H9 (cell line): ENCODE results near the gene IL1RAPL2. TPM values are rescaled to one million over a fixed set of nuclear protein-coding genes. Genes with fewer than 3 reads are reported as not detected.

Experiments
- DNase-seq: peaks from one replicate; pipeline ENCODE4 v3.0.0-alpha.2; 2017
- H2AFZ ChIP-seq: one replicate; pipeline ENCODE4 v1.6.1; 2013; ENCODE audit warnings: mild to moderate bottlenecking, low read length, control low read depth, moderate library complexity
- H2AK5ac ChIP-seq: 2 replicates; pipeline ENCODE4 v1.6.1; 2013; ENCODE audit warnings: low read length, control low read depth, mixed read lengths; ENCODE audit not compliant: insufficient read length
- H2BK120ac ChIP-seq: one replicate; pipeline ENCODE4 v1.6.1; 2013; ENCODE audit warnings: low read depth, mild to moderate bottlenecking, low read length, control low read depth, inconsistent platforms; ENCODE audit not compliant: poor library complexity, severe bottlenecking
- H2BK12ac ChIP-seq: 2 replicates; pipeline ENCODE4 v1.6.1; 2013; ENCODE audit warnings: low read length, control low read depth, mixed read lengths, low read depth; ENCODE audit not compliant: insufficient read length
- H2BK15ac ChIP-seq: 2 replicates; pipeline ENCODE4 v1.6.1; 2013; ENCODE audit warnings: low read depth, low read length, control low read depth
- H2BK20ac ChIP-seq: one replicate; pipeline ENCODE4 v1.6.1; 2013; ENCODE audit warnings: low read depth, mild to moderate bottlenecking, low read length, control low read depth, inconsistent platforms; ENCODE audit not compliant: poor library complexity, severe bottlenecking
- H2BK5ac ChIP-seq: 2 replicates; pipeline ENCODE4 v1.6.1; 2013; ENCODE audit warnings: low read length, control low read depth, mixed read lengths; ENCODE audit not compliant: insufficient read length
- H3K14ac ChIP-seq: 2 replicates; pipeline ENCODE4 v1.6.1; 2013; ENCODE audit warnings: low read length, control low read depth; ENCODE audit not compliant: insufficient read depth
- H3K18ac ChIP-seq: 2 replicates; pipeline ENCODE4 v1.6.1; 2013; ENCODE audit warnings: low read depth, mild to moderate bottlenecking, mixed read lengths, low read length, control low read depth; ENCODE audit not compliant: insufficient read length
- H3K23ac ChIP-seq: 2 replicates; pipeline ENCODE4 v1.6.1; 2013; ENCODE audit warnings: low read length, control low read depth, mixed read lengths, low read depth; ENCODE audit not compliant: insufficient read length
- H3K23me2 ChIP-seq: 2 replicates; pipeline ENCODE4 v1.6.1; 2013; ENCODE audit warnings: low read depth, mild to moderate bottlenecking, mixed read lengths, low read length, control low read depth; ENCODE audit not compliant: insufficient read length, poor library complexity, severe bottlenecking
- H3K27ac ChIP-seq: 2 replicates; pipeline ENCODE4 v1.5.1; 2013; ENCODE audit warnings: low read length, control low read depth, mixed read lengths, low read depth; ENCODE audit not compliant: insufficient read length
- H3K27me3 ChIP-seq: 2 replicates; pipeline ENCODE4 v1.6.1; 2013; ENCODE audit warnings: low read length, control low read depth, inconsistent platforms; ENCODE audit not compliant: insufficient read depth
- H3K4ac ChIP-seq: 2 replicates; pipeline ENCODE4 v1.6.1; 2013; ENCODE audit warnings: low read depth, mild to moderate bottlenecking, control low read depth, inconsistent platforms, low read length, moderate library complexity
- H3K4me1 ChIP-seq: 2 replicates; pipeline ENCODE4 v1.6.1; 2013; ENCODE audit warnings: low read length, control low read depth, inconsistent platforms; ENCODE audit not compliant: insufficient read depth
- H3K4me2 ChIP-seq: 2 replicates; pipeline ENCODE4 v1.6.1; 2013; ENCODE audit warnings: low read length, control low read depth, mixed read lengths; ENCODE audit not compliant: insufficient read length, insufficient read depth
- H3K56ac ChIP-seq: 2 replicates; pipeline ENCODE4 v1.6.1; 2013; ENCODE audit warnings: low read depth, mild to moderate bottlenecking, mixed read lengths, low read length, control low read depth; ENCODE audit not compliant: insufficient read length
- H3K79me1 ChIP-seq: 2 replicates; pipeline ENCODE4 v1.6.1; 2013; ENCODE audit warnings: low read depth, mild to moderate bottlenecking, moderate library complexity, low read length, control low read depth, inconsistent platforms; ENCODE audit not compliant: insufficient read depth, poor library complexity, severe bottlenecking
- H3K79me2 ChIP-seq: 2 replicates; pipeline ENCODE4 v1.6.1; 2013; ENCODE audit warnings: low read length, control low read depth, inconsistent platforms; ENCODE audit not compliant: insufficient read depth
- H3K9ac ChIP-seq: 2 replicates; pipeline ENCODE4 v1.6.1; 2013; ENCODE audit warnings: low read length, control low read depth, mixed read lengths; ENCODE audit not compliant: insufficient read length; ENCODE audit errors: extremely low read depth
- H3K9me3 ChIP-seq: one replicate; pipeline ENCODE4 v1.6.1; 2013; ENCODE audit warnings: low read depth, low read length, inconsistent platforms; ENCODE audit not compliant: control insufficient read depth
- H3T11ph ChIP-seq: one replicate; pipeline ENCODE4 v1.6.1; 2013; ENCODE audit warnings: mild to moderate bottlenecking, low read length, control low read depth, inconsistent platforms
- H4K20me1 ChIP-seq: one replicate; pipeline ENCODE4 v1.6.1; 2013; ENCODE audit not compliant: control insufficient read depth, insufficient read length, insufficient read depth
- H4K5ac ChIP-seq: 2 replicates; pipeline ENCODE4 v1.6.1; 2013; ENCODE audit warnings: low read depth, mild to moderate bottlenecking, mixed read lengths, low read length, control low read depth; ENCODE audit not compliant: insufficient read length
- H4K8ac ChIP-seq: replicated peaks from 2 replicates; pipeline ENCODE4 v1.6.1; 2013; ENCODE audit warnings: low read length, control low read depth, mixed read lengths, low read depth; ENCODE audit not compliant: insufficient read length
- H4K91ac ChIP-seq: 2 replicates; pipeline ENCODE4 v1.6.1; 2013; ENCODE audit warnings: low read depth, mild to moderate bottlenecking, moderate library complexity, mixed read lengths, low read length, control low read depth; ENCODE audit not compliant: insufficient read length
- H3K27ac Mint-ChIP-seq, 3 experiments: 2 replicates in 2 of 3; 3 replicates in 1 of 3; pipeline ENCODE4 v1.8.0; 2020 to 2021; ENCODE audit warnings: mixed read lengths in 3 of 3, mild to moderate bottlenecking in 1 of 3, moderate library complexity in 1 of 3
- H3K27me3 Mint-ChIP-seq: 2 replicates; pipeline ENCODE4 v1.8.0; 2021; ENCODE audit warnings: low read depth, mild to moderate bottlenecking, moderate library complexity, mixed read lengths
- H3K36me3 Mint-ChIP-seq, 3 experiments: 2 replicates in 2 of 3; 3 replicates in 1 of 3; pipeline ENCODE4 v1.8.0; 2020 to 2021; ENCODE audit warnings: low read depth in 3 of 3, mixed read lengths in 3 of 3; ENCODE audit not compliant: insufficient read depth in 1 of 3
- H3K4me1 Mint-ChIP-seq, 2 experiments: 2 replicates each; pipeline ENCODE4 v1.8.0; 2020; ENCODE audit warnings: mixed read lengths in 2 of 2
- H3K4me3 Mint-ChIP-seq, 2 experiments: 2 replicates in 1 of 2; 3 replicates in 1 of 2; pipeline ENCODE4 v1.8.0; 2020 to 2021; ENCODE audit warnings: mild to moderate bottlenecking in 2 of 2, mixed read lengths in 2 of 2, moderate library complexity in 1 of 2
- H3K9me3 Mint-ChIP-seq, 2 experiments: 2 replicates in 1 of 2; 3 replicates in 1 of 2; pipeline ENCODE4 v1.8.0; 2020; ENCODE audit warnings: mild to moderate bottlenecking in 2 of 2, mixed read lengths in 2 of 2, moderate library complexity in 1 of 2
- WGBS: extraction: QIAGEN DNeasy Blood & Tissue Kit; methylation state at CpG from one replicate; pipeline ENCODE4 v1.1.7; 2013; ENCODE audit warnings: missing lambda C conversion rate, low lambda C conversion rate, mixed read lengths; ENCODE audit not compliant: insufficient read length; ENCODE audit errors: extremely low coverage; 5-methylcytosine and 5-hydroxymethylcytosine counted together
- total RNA-seq: library from RNA; stranded (reverse); gene quantifications from 2 replicates; pipeline ENCODE4 v1.2.1, GENCODE V29; 2021
- TF ChIP-seq, protein P1 (sequence below): fragments of 200-600 bp; sonication (generic); conservative IDR thresholded peaks from 3 replicates; pipeline ENCODE4 v1.8.0; 2021; ENCODE audit warnings: antibody characterized with exemption, mild to moderate bottlenecking

Gene IL1RAPL2
- total RNA-seq, 1 experiment from 2014 or later, result not detected

DNA sequence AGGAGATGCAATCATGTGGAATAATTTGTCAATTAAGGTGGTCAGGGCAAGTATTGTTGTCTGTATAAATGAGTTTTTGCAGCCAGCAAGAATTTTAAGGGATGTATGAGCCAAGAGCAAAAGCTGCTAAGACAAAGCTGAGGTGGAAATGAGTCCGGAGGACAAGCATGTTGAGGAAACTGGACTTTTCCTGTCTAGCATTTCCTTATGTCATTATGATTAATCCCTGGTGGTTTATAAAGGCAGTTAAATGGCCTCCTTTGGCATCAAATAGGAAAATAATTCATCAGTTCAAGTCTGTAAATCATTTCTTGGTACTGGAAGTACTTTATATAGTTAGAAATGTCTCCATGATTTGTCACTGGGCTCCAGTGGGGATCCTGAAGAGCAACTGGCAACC lies 716.1 kb downstream of the IL1RAPL2 start:
- Histone ChIP-seq H4K8ac (no peak overlapping the region), H3K27me3 (no peaks in the 10 kb centered on the region), H4K91ac (no peak overlapping the region), H3K27ac (no peak overlapping the region), H3K4ac (no peak overlapping the region), H3K14ac (no peak overlapping the region), H3K4me2 (no peak overlapping the region), H3K9ac (no peak overlapping the region), H3K79me1 (no peaks in the 10 kb centered on the region), H2BK120ac (no peak overlapping the region), H3T11ph (no peak overlapping the region), H4K5ac (no peak overlapping the region), H3K4me1 (no peaks in the 10 kb centered on the region), H2AK5ac (no peak overlapping the region), H3K18ac (no peak overlapping the region), H2BK5ac (no peak overlapping the region), H2BK12ac (no peak overlapping the region), H3K79me2 (0 out of 2 replicates have a peak, but pooled peaks cover 2% of the 10 kb centered on the region), H3K56ac (no peak overlapping the region), H4K20me1 (no peaks in the 10 kb centered on the region), H2BK20ac (no peak overlapping the region), H3K23me2 (no peaks in the 10 kb centered on the region), H3K9me3 (no peaks in the 10 kb centered on the region), H3K23ac (no peak overlapping the region), H2AFZ (no peak overlapping the region), H2BK15ac (no peak overlapping the region)
- H3K4me3 Mint-ChIP-seq, result no peak overlapping the region
- WGBS, result no CpG with 5 or more reads among the region's 1 CpG
- TF ChIP-seq, protein P1, sequence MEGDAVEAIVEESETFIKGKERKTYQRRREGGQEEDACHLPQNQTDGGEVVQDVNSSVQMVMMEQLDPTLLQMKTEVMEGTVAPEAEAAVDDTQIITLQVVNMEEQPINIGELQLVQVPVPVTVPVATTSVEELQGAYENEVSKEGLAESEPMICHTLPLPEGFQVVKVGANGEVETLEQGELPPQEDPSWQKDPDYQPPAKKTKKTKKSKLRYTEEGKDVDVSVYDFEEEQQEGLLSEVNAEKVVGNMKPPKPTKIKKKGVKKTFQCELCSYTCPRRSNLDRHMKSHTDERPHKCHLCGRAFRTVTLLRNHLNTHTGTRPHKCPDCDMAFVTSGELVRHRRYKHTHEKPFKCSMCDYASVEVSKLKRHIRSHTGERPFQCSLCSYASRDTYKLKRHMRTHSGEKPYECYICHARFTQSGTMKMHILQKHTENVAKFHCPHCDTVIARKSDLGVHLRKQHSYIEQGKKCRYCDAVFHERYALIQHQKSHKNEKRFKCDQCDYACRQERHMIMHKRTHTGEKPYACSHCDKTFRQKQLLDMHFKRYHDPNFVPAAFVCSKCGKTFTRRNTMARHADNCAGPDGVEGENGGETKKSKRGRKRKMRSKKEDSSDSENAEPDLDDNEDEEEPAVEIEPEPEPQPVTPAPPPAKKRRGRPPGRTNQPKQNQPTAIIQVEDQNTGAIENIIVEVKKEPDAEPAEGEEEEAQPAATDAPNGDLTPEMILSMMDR, result no peak
- H3K27me3 Mint-ChIP-seq, result no peaks in the 10 kb centered on the region
- no peak overlapping the region for H3K27ac Mint-ChIP-seq
- DNase-seq, result no peak
- peaks cover 0 to 3% of the 10 kb centered on the region in 2 experiments; a peak in 1 of 4 replicates for H3K4me1 Mint-ChIP-seq
- no peaks in the 10 kb centered on the region; a peak in 2 of 7 replicates for H3K36me3 Mint-ChIP-seq
- peaks cover 0 to 22% of the 10 kb centered on the region in 2 experiments; a peak in 1 of 5 replicates for H3K9me3 Mint-ChIP-seq
